HG03280 (cell line): ENCODE results near the gene GAB1.
A peak's percentile ranks its signal among the peaks of the same experiment; 100 is the strongest.

Experiments
- ATAC-seq: cut with Tn5 transposase; IDR thresholded peaks from one replicate; pipeline ENCODE4 v1.9.1; 2021; ENCODE audit warnings: mild to moderate bottlenecking, moderate library complexity; ENCODE audit not compliant: unreplicated experiment

Gene GAB1

GRCh38 chr4:143383005-143383574, 46.4 kb downstream of the GAB1 start:
- ATAC-seq: no peak

DNA sequence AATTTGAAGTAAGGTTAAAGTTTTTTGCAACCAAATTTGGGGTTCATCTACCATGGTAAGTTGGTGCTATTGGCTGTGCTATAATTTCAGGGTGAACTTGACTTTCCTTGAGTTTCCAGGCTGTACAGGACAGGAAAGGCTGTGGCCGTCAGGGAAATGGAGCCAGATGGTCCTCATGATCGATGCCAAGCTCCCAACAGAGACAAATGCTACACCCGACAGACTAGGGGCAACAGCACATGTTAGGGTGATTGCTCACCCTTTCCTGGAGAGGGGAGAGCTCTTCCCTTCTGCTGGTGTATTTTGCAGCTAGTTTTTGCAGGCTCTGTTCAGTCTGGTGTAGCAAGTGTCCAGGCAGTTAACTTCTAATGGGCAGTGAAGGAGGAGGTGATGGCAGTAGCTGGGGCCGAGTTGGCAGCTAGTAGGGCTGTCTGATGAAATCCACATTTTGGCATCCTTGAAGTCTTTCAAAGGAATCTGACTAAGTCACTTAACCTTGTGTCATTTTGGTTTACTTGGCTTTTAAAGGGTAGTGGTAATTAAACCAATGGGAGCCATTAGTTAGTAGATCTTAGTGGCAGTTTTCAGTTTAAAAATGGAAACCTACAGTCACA, 47.8 kb downstream of the GAB1 start:
- ATAC-seq: no peak

DNA sequence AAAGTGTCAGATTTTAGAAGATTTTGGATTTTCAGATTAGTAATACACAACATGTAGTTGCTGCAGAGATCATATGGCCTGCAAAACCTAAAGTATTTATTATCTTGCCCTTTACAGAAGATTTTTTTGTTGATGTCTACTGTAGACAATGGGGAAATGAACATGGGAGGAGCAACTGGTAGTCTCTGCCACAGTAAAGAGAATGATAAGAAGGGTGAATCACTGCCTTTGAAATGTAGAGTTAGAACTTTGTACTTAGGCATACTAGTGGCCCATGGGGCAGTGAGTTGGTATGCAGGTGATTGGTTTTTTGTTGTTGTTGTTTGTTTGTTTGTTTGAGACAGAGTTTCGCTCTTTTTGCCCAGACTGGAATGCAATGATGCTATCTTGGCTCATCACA, 50.1 kb downstream of the GAB1 start:
- no peak for ATAC-seq

DNA sequence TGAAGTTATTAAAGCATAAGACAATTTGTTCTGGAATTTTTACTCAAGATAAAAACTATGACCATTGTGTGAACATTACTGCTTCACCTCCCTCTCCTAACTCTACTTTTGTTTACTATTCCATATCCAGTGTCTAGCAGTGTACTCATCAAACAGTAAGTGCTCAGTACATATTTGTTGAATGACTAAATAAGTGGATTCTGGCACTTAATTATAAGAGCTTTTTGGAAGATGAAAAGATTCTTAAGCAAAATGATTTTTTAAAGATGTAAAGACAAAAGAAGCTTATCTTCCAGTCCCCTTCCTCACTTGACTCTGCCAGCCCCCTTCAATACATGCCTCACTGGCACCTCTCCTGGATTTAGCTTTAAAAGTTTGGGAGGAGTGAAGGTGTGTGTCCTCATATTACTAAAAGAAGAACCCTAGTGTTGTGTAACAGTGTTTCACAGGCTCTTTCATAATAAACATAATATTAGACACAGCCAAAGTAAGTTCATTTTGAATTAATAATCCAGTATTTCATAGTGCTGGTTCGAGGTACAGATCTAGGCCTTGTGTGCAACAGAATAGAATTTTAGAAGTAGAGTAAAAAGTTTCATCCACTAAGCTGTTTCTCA, 53.0 kb downstream of the GAB1 start:
- ATAC-seq: no peak

DNA sequence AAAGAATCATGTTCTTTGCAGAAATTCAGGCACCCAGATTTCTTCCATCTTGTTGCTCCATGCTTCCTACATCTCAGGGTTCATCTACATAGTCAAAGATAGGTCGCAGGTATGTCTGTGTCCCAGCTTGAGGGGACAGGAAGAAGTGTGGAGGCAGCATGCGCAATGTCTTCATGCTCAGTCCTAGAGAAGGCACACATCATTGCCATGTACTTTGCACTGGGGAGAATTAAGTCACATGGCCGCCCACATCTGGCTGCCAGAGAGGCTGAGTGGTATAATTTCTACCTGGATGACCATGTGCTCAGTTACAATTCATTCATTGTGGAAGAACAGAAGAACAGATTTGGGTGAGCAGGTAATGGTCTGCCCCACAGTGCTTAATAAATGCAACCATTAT, 54.1 kb downstream of the GAB1 start:
- no peak for ATAC-seq

DNA sequence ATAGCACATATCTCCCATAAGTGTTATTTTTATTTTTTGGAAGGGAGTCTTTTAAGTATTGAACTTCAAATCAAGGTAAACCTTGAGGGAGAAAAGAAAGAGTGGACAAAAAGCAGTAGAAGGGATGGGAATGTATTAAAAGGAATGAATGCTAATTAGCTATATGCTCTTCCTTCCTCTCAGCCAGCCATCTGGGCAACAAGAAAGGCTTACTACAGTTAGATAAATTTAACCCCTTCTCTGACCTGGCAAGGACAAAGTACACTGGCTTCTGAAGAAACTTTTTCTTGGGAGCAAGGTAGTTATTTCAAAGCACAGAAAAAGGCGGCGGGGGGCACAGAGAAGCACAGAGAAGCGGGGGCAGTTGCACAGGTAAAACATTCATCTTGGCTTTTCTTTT, 54.6 kb downstream of the GAB1 start:
- ATAC-seq: no peak

- no peak for ATAC-seq
These were observed 55.2 kb downstream of the GAB1 start for GRCh38 chr4:143391895-143392294.

DNA sequence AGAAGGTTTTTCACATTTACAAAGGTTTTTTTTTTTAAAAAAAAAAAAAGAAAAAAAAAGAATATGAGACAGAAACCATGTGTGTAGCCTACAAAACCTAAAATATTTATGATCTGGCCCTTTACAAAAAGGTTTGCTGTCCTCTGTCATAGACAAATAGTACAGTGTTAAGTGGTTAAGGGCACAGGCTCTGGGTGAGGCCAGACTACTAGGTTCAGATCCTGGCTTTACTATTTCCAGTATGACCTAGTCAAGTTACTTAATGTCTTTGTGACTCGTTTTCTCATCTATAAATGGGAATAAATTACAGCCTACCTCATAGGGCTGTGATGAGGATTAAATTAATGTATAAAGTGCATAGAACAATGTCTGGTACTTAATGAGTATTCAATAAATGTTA, 56.5 kb downstream of the GAB1 start:
- ATAC-seq: no peak

GRCh38 chr4:143394739-143395453, 58.2 kb downstream of the GAB1 start:
- no peak for ATAC-seq

GRCh38 chr4:143396695-143397094, 60.0 kb downstream of the GAB1 start:
- ATAC-seq: no peak

- no peak for ATAC-seq
These were observed 60.7 kb downstream of the GAB1 start for GRCh38 chr4:143397335-143397734.

DNA sequence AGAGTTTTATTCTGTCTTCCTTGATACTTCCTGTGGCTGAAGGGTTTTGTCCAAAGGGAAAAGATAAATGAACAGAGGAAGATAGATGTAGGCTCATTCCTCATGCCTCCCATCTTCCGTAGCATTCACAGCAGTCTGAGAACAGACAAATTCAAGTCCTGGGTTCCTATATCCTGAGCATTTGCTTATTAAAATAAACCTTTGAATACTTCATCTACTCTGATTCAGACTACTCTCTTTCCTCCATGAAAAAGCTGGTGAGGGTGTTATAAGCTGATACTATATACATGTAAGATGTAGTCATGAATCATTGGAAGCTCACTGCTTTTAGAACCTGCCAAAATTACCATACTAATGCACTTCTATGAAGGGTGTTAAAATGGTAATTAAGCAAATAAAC, 61.2 kb downstream of the GAB1 start:
- ATAC-seq: no peak

DNA sequence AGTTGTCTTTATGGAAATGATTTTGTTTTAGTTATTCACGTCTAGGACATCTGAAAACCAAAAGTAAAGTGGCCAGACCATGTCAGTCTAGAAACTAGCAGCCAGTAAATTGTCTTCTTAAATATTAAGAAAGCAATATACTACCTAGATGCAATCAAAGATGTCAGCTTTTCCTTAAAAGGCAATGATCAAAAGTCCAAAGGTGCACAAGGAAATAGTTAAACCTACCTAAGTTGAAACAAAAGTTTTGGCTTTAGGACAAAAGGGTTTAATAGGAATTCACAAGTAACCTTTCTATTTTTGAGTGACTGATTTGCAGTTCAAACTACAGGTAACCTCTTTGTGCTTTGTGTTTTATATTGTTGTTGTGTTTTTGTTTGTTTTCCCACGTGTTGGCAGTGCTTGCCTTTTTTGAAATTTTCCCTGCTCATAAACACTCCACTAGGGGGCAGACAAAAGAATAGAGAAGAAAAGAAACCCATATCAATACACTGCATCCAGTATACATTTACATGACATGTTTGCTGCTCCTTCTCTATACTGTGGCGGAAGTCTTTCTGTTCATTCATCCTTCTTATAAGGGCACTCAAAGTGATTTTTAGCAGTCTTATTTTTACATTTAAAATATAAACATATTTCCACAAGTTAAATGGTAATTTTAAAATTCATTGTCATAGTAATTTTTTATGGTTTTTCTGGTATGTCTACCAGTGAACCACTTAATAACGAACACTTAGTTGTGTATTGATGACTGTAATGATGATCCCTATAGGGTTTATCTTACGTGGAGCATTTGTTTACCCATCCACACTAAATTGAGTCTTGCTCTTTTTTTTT, 62.7 kb downstream of the GAB1 start:
- peak; percentile 56 for ATAC-seq

- no peak for ATAC-seq
These were observed 63.4 kb downstream of the GAB1 start for GRCh38 chr4:143400082-143400481.

GRCh38 chr4:143402776-143403552, 66.3 kb downstream of the GAB1 start:
- ATAC-seq: peak; percentile 39

- ATAC-seq: no peak
These were observed 66.8 kb downstream of the GAB1 start for GRCh38 chr4:143403553-143403820.

DNA sequence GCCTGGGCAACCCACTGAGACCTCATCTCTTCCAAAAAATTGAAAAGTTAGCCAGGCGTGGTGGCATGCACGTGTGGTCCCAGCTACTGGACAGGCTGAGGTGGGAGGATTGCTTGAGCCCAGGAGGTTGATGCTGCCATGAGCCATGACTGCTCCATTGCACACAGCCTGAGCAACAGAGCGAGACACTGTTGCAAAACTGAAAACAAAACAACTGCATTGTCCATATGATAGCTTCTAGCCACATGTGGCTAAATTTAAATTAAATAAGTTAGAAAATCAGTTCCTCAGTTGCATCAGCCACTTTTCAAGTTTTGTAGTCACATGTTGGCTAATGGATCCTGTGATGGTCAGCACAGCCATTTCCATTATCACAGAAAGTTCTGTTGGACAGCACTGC, 67.9 kb downstream of the GAB1 start:
- peak; percentile 92 for ATAC-seq

GRCh38 chr4:143405075-143405730, 68.5 kb downstream of the GAB1 start:
- no peak for ATAC-seq

DNA sequence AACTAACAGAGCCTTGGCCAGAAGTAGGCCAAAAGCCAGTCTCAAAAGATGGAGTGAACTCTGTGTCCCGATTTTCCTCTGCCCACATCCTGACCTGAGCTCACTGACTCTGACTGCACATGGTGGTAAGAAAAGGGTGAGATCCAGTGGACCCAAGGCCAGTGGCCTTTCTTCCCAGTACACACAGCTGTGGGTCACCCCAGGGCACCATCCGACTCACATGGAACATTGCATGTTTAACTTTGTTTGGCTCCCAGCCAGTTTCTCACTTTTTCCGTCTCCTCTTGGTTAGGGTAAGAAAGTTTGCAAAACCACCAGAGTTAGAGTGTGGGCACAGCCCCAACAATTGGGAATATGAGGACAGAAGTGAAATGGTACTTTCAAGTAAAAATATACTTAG, 69.8 kb downstream of the GAB1 start:
- ATAC-seq: no peak

- no peak for ATAC-seq
These were observed 70.8 kb downstream of the GAB1 start for GRCh38 chr4:143407474-143407873.
